ENCODE measurements around the gene ADH5. TPM values are rescaled to one million over a fixed set of nuclear protein-coding genes. Genes with fewer than 3 reads are reported as not detected.

Gene ADH5
- total and polyA plus RNA-seq, 10 of the 15 experiments (the other 5 are each of a cell fraction or from before 2014, with no cell fraction given), result 48.5 to 159 (median 95.3) TPM

DNA sequence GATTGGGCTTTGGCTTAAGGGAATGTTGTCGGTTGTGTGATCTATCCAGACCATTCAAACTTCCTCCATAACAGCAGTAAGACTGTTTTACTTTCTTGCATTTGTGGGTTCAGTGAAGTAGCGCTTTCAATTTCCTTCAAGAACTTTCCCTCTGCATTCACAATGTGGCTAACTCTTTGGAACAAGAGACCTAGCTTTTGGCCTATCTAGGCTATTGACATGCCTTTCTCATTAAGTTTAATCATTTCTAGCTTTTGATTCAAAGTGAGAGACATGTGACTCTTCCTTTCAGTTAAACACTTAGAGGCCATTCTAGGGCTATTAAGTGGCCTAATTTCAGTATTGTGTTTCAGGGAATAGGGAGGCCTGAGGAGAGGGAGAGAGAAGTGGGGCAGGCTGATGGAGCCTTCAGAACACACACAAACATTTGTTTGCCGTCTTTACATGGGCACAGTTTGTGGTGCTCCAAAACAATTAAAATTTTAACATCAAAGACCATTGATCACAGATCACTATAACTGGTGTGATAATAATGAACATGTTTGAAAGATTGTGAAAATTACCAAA is 34.1 kb downstream of the ADH5 start (continued):
- peak; percentile 48; the same call in 1 of the 2 replicates for TF ChIP-seq ZNF687 (IDR thresholded peaks at IDR 0.05)
- TF ChIP-seq IKZF2 (IDR thresholded peaks at IDR 0.05), result peak; percentile 56 to 64; a peak in 3 of 4 replicates
- no peak for TF ChIP-seq RAD21 (IDR thresholded peaks at IDR 0.05; ENCODE audit: insufficient read depth, low read depth, low read length)
- TF ChIP-seq NFIC (IDR thresholded peaks at IDR 0.05; ENCODE audit: low read depth, low read length), result peak; percentile 41; the same call in 1 of the 2 replicates
- peak; percentile 42; the same call in 1 of the 2 replicates for TF ChIP-seq DPF2 (IDR thresholded peaks at IDR 0.05)
- TF ChIP-seq MTA2 (IDR thresholded peaks at IDR 0.05; ENCODE audit: low read depth), result peak; percentile 73
- TF ChIP-seq SUPT20H (IDR thresholded peaks at IDR 0.05; ENCODE audit: borderline replicate concordance, control insufficient read depth, low read depth, low read length), result no peak
- TF ChIP-seq FOXK2 (IDR thresholded peaks at IDR 0.05), result no peak
- no peak for TF ChIP-seq ZSCAN29 (IDR thresholded peaks at IDR 0.05)
- no peak for TF ChIP-seq PRDM15 (CRISPR knock-in tag; IDR thresholded peaks at IDR 0.05)
- TF ChIP-seq, protein P1, sequence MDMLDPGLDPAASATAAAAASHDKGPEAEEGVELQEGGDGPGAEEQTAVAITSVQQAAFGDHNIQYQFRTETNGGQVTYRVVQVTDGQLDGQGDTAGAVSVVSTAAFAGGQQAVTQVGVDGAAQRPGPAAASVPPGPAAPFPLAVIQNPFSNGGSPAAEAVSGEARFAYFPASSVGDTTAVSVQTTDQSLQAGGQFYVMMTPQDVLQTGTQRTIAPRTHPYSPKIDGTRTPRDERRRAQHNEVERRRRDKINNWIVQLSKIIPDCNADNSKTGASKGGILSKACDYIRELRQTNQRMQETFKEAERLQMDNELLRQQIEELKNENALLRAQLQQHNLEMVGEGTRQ (IDR thresholded peaks at IDR 0.05; ENCODE audit: borderline replicate concordance, low read depth, low read length), result no peak; the same call in 1 of the 2 replicates
- TF ChIP-seq RCOR1 (conservative IDR thresholded peaks at IDR 0.05; ENCODE audit: low read depth, low read length), result no peak
- TF ChIP-seq EP300 (IDR thresholded peaks at IDR 0.05; ENCODE audit: borderline replicate concordance in 1 of 2, control insufficient read depth in 1 of 2, low read depth in 2 of 2, low read length in 2 of 2), result 0 out of 4 replicates have a peak, but pooled peaks of 1 of the 2 experiments have one; percentile 41
- no peak for TF ChIP-seq SIX5 (IDR thresholded peaks at IDR 0.05; ENCODE audit: low read depth, low read length, severe bottlenecking)
- TF ChIP-seq EED (IDR thresholded peaks at IDR 0.05; ENCODE audit: low read depth), result 0 out of 2 replicates have a peak, but pooled peaks have one; percentile 31
- TF ChIP-seq ATF2 (IDR thresholded peaks at IDR 0.05; ENCODE audit: low read length), result no peak
- no peak for TF ChIP-seq TCF12 (IDR thresholded peaks at IDR 0.05; ENCODE audit: low read depth, low read length)

All from GM12878 (cell line).